Liver (tissue), 9 donors: ENCODE data around the gene SYNGR4. TPM values are rescaled to one million over a fixed set of nuclear protein-coding genes. Genes with fewer than 3 reads are reported as not detected.

Source experiments
- DNase-seq: peaks from one replicate; pipeline ENCODE4 v3.0.0-alpha.2; 2017; ENCODE audit warnings: low spot score
- H3K27ac ChIP-seq, 2 donors: one replicate each; pipeline ENCODE4 v1.7.0; 2013; ENCODE audit warnings: inconsistent platforms in 2 of 2, low read length in 2 of 2, control low read depth in 1 of 2, low read depth in 1 of 2, mild to moderate bottlenecking in 1 of 2
- H3K27me3 ChIP-seq, 4 donors: one replicate each; pipeline versions ENCODE4 v1.6.1 to v1.7.0; 2013; ENCODE audit warnings: low read length in 3 of 4, inconsistent platforms in 1 of 4, mild to moderate bottlenecking in 1 of 4, moderate library complexity in 1 of 4; ENCODE audit not compliant: control insufficient read depth in 4 of 4, insufficient read depth in 4 of 4
- H3K36me3 ChIP-seq, 4 donors: one replicate each; pipeline versions ENCODE4 v1.6.1 to v1.7.0; 2013; ENCODE audit warnings: low read length in 3 of 4, mild to moderate bottlenecking in 3 of 4, low read depth in 1 of 4, moderate library complexity in 1 of 4; ENCODE audit not compliant: control insufficient read depth in 4 of 4, insufficient read depth in 3 of 4
- H3K4me1 ChIP-seq, 4 donors: one replicate each; pipeline versions ENCODE4 v1.6.1 to v1.7.0; 2013; ENCODE audit warnings: low read length in 3 of 4, mild to moderate bottlenecking in 3 of 4, moderate library complexity in 1 of 4; ENCODE audit not compliant: control insufficient read depth in 4 of 4, insufficient read depth in 4 of 4
- H3K4me3 ChIP-seq, 3 donors: one replicate each; pipeline versions ENCODE4 v1.6.1 to v1.7.0; 2013; ENCODE audit warnings: low read length in 3 of 3, control low read depth in 1 of 3, low read depth in 1 of 3, mild to moderate bottlenecking in 1 of 3
- H3K9ac ChIP-seq, 2 donors: one replicate each; pipeline ENCODE4 v1.7.0; 2013; ENCODE audit warnings: low read length in 2 of 2, mild to moderate bottlenecking in 2 of 2, moderate library complexity in 2 of 2, control low read depth in 1 of 2, low read depth in 1 of 2
- H3K9me3 ChIP-seq, 4 donors: one replicate each; pipeline versions ENCODE4 v1.6.1 to v1.7.0; 2013; ENCODE audit warnings: low read length in 3 of 4; ENCODE audit not compliant: control insufficient read depth in 4 of 4
- EGR1 ChIP-seq, 2 donors: IDR thresholded peaks; 2 replicates each; pipeline ENCODE4 v1.6.1; 2016 to 2018; ENCODE audit warnings: antibody characterized with exemption in 2 of 2, low read depth in 2 of 2
- FOXA1 ChIP-seq: IDR thresholded peaks from 2 replicates; pipeline ENCODE4 v1.6.1; 2016; ENCODE audit warnings: antibody characterized with exemption
- FOXA2 ChIP-seq: IDR thresholded peaks from 2 replicates; pipeline ENCODE4 v1.6.1; 2016; ENCODE audit warnings: antibody characterized with exemption
- GABPA ChIP-seq, 2 donors: IDR thresholded peaks in 1 of 2; conservative IDR thresholded peaks in 1 of 2; 2 replicates each; pipeline ENCODE4 v1.6.1; 2016; ENCODE audit warnings: antibody characterized with exemption in 2 of 2, mild to moderate bottlenecking in 1 of 2, moderate library complexity in 1 of 2
- HNF4A ChIP-seq, 2 donors: conservative IDR thresholded peaks; 2 replicates each; pipeline ENCODE4 v1.6.1; 2016; ENCODE audit warnings: antibody characterized with exemption in 2 of 2, mild to moderate bottlenecking in 2 of 2
- HNF4G ChIP-seq: IDR thresholded peaks from 2 replicates; pipeline ENCODE4 v1.6.1; 2016; ENCODE audit warnings: antibody characterized with exemption
- JUND ChIP-seq, 2 donors: IDR thresholded peaks; 2 replicates each; pipeline ENCODE4 v1.6.1; 2016; ENCODE audit warnings: antibody characterized with exemption in 2 of 2
- NR2F2 ChIP-seq: IDR thresholded peaks from 2 replicates; pipeline ENCODE4 v1.6.1; 2016; ENCODE audit warnings: antibody characterized with exemption
- RAD21 ChIP-seq, 2 donors: IDR thresholded peaks; 2 replicates each; pipeline ENCODE4 v1.6.1; 2016; ENCODE audit warnings: antibody characterized with exemption in 2 of 2, mild to moderate bottlenecking in 2 of 2
- RXRA ChIP-seq, 2 donors: IDR thresholded peaks; 2 replicates each; pipeline ENCODE4 v1.6.1; 2017 to 2018; ENCODE audit warnings: antibody characterized with exemption in 2 of 2, mild to moderate bottlenecking in 1 of 2
- SP1 ChIP-seq: IDR thresholded peaks from 2 replicates; pipeline ENCODE4 v1.6.1; 2018; ENCODE audit warnings: antibody characterized with exemption, mild to moderate bottlenecking
- TAF1 ChIP-seq: conservative IDR thresholded peaks from 2 replicates; pipeline ENCODE4 v1.6.1; 2016; ENCODE audit warnings: antibody characterized with exemption, mild to moderate bottlenecking
- YY1 ChIP-seq: IDR thresholded peaks from 2 replicates; pipeline ENCODE4 v1.6.1; 2016; ENCODE audit warnings: antibody characterized with exemption, mild to moderate bottlenecking
- WGBS: extraction: QIAGEN DNeasy Blood & Tissue Kit; methylation state at CpG from one replicate; pipeline ENCODE4 v1.1.7; 2013; 5-methylcytosine and 5-hydroxymethylcytosine counted together
- polyA plus RNA-seq, 2 donors: library from polyadenylated mRNA; stranded (reverse) in 1 of 2; unstranded in 1 of 2; fragments of 200-250 nt in 1 of 2; fragments of >200 nt in 1 of 2; fragmentation: Nextera tagmentation in 1 of 2; extraction: Ambion mirVana in 1 of 2; gene quantifications; one replicate each; pipeline versions ENCODE4 v1.2.1 to v1.2.3, GENCODE V29; 2013 to 2015
- total RNA-seq, 2 donors: library from RNA; depleted of rRNA; stranded (reverse); fragments of >200 nt; gene quantifications; one replicate each; pipeline ENCODE4 v1.2.3, GENCODE V29; 2014
- TF ChIP-seq, protein P1 (sequence below): IDR thresholded peaks from 2 replicates; pipeline ENCODE4 v1.6.1; 2016; ENCODE audit warnings: antibody characterized with exemption
- TF ChIP-seq, protein P2 (sequence below): IDR thresholded peaks from 2 replicates; pipeline ENCODE4 v1.6.1; 2016; ENCODE audit warnings: antibody characterized with exemption
- TF ChIP-seq, protein P3 (sequence below): IDR thresholded peaks from 2 replicates; pipeline ENCODE4 v1.6.1; 2016; ENCODE audit warnings: antibody characterized with exemption, mild to moderate bottlenecking
- TF ChIP-seq, protein P4 (sequence below): fragments of 150-350 bp; IDR thresholded peaks from 2 replicates; pipeline ENCODE4 v1.5.1; 2017; ENCODE audit warnings: improper control_type of control experiment, low read depth, low read length; ENCODE audit not compliant: missing input control
- TF ChIP-seq, protein P5 (sequence below): IDR thresholded peaks from 2 replicates; pipeline ENCODE4 v1.6.1; 2016; ENCODE audit warnings: antibody characterized with exemption
- donor health status: healthy.
- donor health status: healthy.
- donor health status: healthy.
- donor health status: healthy.
- donor health status: healthy.

The SYNGR4 gene
- total and polyA plus RNA-seq, 4 donors, result 0.09 TPM; not detected in 3

DNA sequence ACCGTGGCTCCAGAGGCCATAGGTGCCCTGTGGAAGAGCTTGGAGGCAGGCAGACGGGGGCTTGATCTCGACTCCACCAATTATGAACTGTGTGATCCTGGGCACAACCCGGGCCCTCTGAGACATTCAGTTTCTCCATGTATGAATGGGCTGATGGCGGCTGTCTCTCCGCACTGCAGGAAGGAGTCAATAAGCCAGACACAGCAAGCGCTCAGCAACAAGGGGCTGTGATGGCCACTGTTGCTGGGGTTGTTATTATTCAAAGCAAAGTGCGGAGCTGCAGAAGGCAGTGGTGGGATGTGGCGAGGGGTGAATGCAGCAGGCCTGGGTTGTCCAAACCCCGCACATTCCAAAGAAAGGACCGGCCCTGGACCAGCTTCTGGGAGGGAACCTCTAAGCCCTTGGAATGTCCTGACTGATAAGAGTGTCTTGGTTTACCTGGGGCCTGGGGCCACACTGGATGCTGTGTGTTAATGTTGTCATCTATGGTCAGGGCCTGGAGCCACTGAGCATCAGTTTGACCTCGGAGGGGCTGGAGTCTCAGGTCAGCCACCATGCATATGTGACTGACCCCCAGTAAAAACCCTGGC lies 8.7 kb upstream of the SYNGR4 start:
- peaks cover 0 to 6% (median 1%) of the 10 kb centered on the region in 4 donors for H3K36me3 ChIP-seq
- H3K9ac ChIP-seq, result no peak overlapping the region
- H3K4me3 ChIP-seq, result no peak overlapping the region
- H3K4me1 ChIP-seq, result no peaks in the 10 kb centered on the region
- no peaks in the 10 kb centered on the region for H3K9me3 ChIP-seq
- no peak for TF ChIP-seq YY1
- TF ChIP-seq NR2F2, result no peak
- TF ChIP-seq, protein P1, sequence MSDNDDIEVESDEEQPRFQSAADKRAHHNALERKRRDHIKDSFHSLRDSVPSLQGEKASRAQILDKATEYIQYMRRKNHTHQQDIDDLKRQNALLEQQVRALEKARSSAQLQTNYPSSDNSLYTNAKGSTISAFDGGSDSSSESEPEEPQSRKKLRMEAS, result no peak
- TF ChIP-seq, protein P2, sequence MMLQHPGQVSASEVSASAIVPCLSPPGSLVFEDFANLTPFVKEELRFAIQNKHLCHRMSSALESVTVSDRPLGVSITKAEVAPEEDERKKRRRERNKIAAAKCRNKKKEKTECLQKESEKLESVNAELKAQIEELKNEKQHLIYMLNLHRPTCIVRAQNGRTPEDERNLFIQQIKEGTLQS, result no peak
- TF ChIP-seq EGR1 (IDR thresholded peaks at IDR 0.05; ENCODE audit: low read depth in 2 of 2), result no peak
- TF ChIP-seq HNF4A (conservative IDR thresholded peaks at IDR 0.05), result no peak
- TF ChIP-seq, protein P3, sequence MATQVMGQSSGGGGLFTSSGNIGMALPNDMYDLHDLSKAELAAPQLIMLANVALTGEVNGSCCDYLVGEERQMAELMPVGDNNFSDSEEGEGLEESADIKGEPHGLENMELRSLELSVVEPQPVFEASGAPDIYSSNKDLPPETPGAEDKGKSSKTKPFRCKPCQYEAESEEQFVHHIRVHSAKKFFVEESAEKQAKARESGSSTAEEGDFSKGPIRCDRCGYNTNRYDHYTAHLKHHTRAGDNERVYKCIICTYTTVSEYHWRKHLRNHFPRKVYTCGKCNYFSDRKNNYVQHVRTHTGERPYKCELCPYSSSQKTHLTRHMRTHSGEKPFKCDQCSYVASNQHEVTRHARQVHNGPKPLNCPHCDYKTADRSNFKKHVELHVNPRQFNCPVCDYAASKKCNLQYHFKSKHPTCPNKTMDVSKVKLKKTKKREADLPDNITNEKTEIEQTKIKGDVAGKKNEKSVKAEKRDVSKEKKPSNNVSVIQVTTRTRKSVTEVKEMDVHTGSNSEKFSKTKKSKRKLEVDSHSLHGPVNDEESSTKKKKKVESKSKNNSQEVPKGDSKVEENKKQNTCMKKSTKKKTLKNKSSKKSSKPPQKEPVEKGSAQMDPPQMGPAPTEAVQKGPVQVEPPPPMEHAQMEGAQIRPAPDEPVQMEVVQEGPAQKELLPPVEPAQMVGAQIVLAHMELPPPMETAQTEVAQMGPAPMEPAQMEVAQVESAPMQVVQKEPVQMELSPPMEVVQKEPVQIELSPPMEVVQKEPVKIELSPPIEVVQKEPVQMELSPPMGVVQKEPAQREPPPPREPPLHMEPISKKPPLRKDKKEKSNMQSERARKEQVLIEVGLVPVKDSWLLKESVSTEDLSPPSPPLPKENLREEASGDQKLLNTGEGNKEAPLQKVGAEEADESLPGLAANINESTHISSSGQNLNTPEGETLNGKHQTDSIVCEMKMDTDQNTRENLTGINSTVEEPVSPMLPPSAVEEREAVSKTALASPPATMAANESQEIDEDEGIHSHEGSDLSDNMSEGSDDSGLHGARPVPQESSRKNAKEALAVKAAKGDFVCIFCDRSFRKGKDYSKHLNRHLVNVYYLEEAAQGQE, result no peak
- TF ChIP-seq, protein P4, sequence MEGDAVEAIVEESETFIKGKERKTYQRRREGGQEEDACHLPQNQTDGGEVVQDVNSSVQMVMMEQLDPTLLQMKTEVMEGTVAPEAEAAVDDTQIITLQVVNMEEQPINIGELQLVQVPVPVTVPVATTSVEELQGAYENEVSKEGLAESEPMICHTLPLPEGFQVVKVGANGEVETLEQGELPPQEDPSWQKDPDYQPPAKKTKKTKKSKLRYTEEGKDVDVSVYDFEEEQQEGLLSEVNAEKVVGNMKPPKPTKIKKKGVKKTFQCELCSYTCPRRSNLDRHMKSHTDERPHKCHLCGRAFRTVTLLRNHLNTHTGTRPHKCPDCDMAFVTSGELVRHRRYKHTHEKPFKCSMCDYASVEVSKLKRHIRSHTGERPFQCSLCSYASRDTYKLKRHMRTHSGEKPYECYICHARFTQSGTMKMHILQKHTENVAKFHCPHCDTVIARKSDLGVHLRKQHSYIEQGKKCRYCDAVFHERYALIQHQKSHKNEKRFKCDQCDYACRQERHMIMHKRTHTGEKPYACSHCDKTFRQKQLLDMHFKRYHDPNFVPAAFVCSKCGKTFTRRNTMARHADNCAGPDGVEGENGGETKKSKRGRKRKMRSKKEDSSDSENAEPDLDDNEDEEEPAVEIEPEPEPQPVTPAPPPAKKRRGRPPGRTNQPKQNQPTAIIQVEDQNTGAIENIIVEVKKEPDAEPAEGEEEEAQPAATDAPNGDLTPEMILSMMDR, result no peak
- TF ChIP-seq RXRA (IDR thresholded peaks at IDR 0.05), result no peak
- TF ChIP-seq, protein P5, sequence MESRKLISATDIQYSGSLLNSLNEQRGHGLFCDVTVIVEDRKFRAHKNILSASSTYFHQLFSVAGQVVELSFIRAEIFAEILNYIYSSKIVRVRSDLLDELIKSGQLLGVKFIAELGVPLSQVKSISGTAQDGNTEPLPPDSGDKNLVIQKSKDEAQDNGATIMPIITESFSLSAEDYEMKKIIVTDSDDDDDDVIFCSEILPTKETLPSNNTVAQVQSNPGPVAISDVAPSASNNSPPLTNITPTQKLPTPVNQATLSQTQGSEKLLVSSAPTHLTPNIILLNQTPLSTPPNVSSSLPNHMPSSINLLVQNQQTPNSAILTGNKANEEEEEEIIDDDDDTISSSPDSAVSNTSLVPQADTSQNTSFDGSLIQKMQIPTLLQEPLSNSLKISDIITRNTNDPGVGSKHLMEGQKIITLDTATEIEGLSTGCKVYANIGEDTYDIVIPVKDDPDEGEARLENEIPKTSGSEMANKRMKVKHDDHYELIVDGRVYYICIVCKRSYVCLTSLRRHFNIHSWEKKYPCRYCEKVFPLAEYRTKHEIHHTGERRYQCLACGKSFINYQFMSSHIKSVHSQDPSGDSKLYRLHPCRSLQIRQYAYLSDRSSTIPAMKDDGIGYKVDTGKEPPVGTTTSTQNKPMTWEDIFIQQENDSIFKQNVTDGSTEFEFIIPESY, result no peak
- no peak for TF ChIP-seq GABPA (IDR thresholded peaks at IDR 0.05 in 1 of 2, conservative IDR thresholded peaks at IDR 0.05 in 1 of 2)
- TF ChIP-seq HNF4G, result no peak
- TF ChIP-seq FOXA2, result no peak
- TF ChIP-seq FOXA1, result no peak
- TF ChIP-seq JUND (IDR thresholded peaks at IDR 0.05), result no peak
- no peak overlapping the region for H3K27ac ChIP-seq
- 95% methylated on average over 12 of the region's 12 CpGs for WGBS
- DNase-seq, result no peak
- no peaks in the 10 kb centered on the region for H3K27me3 ChIP-seq

DNA sequence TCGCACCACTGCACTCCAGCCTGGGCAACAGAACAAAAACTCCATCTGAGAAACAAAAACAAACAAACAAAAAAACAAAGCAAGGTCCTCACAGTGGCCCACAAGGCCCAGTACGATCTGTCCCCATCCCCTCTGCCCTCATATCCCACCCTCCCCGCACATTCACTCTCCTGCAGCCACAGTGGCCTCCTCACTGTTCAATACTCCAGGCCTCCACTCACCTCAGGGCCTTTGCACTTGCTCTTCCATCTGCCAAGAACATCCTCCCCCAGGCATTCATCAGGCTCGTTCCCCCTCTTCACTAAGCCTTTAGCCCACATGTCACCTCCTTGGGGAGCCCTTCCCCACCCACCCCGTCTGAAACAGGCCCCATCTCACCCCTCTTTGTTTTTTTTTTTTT lies 5.0 kb upstream of the SYNGR4 start:
- no peak overlapping the region for H3K27ac ChIP-seq
- no peaks in the 10 kb centered on the region for H3K27me3 ChIP-seq
- H3K4me3 ChIP-seq, result no peak overlapping the region
- H3K36me3 ChIP-seq, result peaks cover 0 to 6% (median 2%) of the 10 kb centered on the region in 4 donors
- WGBS, result over 99% methylated on average over 5 of the region's 5 CpGs
- no peak for DNase-seq
- H3K9ac ChIP-seq, result no peak overlapping the region
- no peaks in the 10 kb centered on the region for H3K9me3 ChIP-seq
- peaks cover 0 to 6% (median 3%) of the 10 kb centered on the region in 4 donors for H3K4me1 ChIP-seq
- TF ChIP-seq, protein P3, result no peak
- TF ChIP-seq, protein P1, result no peak
- TF ChIP-seq RAD21 (IDR thresholded peaks at IDR 0.05), result no peak
- no peak for TF ChIP-seq FOXA2
- no peak for TF ChIP-seq NR2F2
- no peak for TF ChIP-seq HNF4G
- TF ChIP-seq, protein P2, result no peak
- TF ChIP-seq TAF1, result no peak
- no peak for TF ChIP-seq SP1
